PC-9 (cell line): ENCODE data around the gene TAOK2.

Experiments
- CTCF ChIP-seq: fragments of 200-600 bp; sonication (generic); conservative IDR thresholded peaks from 2 replicates; pipeline ENCODE4 v1.6.1; 2017; ENCODE audit warnings: mixed run types, antibody characterized with exemption, mild to moderate bottlenecking, moderate library complexity
- EZH2 ChIP-seq: fragments of 200-600 bp; sonication (generic); IDR thresholded peaks from 2 replicates; pipeline ENCODE4 v1.8.0; 2017; ENCODE audit warnings: antibody characterized with exemption, low read depth

- TF ChIP-seq CTCF (no peak), EZH2 (no peak)
Measured at GRCh38 chr16:29993903-29994599, 20.4 kb downstream of the TAOK2 start.
